ENCODE results near the gene NCAPH2.
"Not testable (repeated sequence)": the region's sequence is repeated elsewhere in the genome, so short reads cannot be mapped to it uniquely, and the experiment has no call there.

Gene NCAPH2

DNA sequence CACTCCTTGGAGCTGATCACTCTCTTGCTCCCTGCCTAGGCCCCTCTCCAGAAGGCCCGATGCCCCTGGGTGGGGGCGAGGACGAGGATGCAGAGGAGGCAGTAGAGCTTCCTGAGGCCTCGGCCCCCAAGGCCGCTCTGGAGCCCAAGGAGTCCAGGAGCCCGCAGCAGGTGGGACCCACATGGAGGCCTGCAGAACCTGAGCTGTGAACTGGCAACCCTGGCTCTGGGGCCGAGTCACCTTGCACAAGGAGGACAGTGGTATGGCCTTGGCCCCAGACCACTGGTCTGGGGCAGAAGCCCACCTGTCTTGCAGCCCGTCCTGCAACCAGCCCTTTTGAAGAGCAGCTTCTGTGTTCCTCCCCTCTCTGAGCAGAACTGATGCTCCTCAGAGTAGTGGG lies 11.1 kb downstream of the NCAPH2 start:
- TF ChIP-seq, protein P1, sequence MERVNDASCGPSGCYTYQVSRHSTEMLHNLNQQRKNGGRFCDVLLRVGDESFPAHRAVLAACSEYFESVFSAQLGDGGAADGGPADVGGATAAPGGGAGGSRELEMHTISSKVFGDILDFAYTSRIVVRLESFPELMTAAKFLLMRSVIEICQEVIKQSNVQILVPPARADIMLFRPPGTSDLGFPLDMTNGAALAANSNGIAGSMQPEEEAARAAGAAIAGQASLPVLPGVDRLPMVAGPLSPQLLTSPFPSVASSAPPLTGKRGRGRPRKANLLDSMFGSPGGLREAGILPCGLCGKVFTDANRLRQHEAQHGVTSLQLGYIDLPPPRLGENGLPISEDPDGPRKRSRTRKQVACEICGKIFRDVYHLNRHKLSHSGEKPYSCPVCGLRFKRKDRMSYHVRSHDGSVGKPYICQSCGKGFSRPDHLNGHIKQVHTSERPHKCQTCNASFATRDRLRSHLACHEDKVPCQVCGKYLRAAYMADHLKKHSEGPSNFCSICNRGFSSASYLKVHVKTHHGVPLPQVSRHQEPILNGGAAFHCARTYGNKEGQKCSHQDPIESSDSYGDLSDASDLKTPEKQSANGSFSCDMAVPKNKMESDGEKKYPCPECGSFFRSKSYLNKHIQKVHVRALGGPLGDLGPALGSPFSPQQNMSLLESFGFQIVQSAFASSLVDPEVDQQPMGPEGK (CRISPR knock-in tag; IDR thresholded peaks at IDR 0.05; ENCODE audit: borderline replicate concordance) = no peak
- TF ChIP-seq PPARA (CRISPR knock-in tag; IDR thresholded peaks at IDR 0.05; ENCODE audit: borderline replicate concordance) = no peak
- TF ChIP-seq TOX (CRISPR knock-in tag; IDR thresholded peaks at IDR 0.05; ENCODE audit: borderline replicate concordance) = no peak
- no peak for TF ChIP-seq ISL1 (CRISPR knock-in tag; IDR thresholded peaks at IDR 0.05)
- TF ChIP-seq ZNF70 (CRISPR knock-in tag; IDR thresholded peaks at IDR 0.05) = no peak
- no peak for TF ChIP-seq GLIS3 (CRISPR knock-in tag; IDR thresholded peaks at IDR 0.05)
- TF ChIP-seq TSHZ2 (CRISPR knock-in tag; IDR thresholded peaks at IDR 0.05) = no peak
- TF ChIP-seq SNAI2 (CRISPR knock-in tag; IDR thresholded peaks at IDR 0.05) = no peak
- TF ChIP-seq ARNTL (CRISPR knock-in tag; IDR thresholded peaks at IDR 0.05; ENCODE audit: borderline replicate concordance, low read depth) = no peak
- TF ChIP-seq OSR1 (CRISPR knock-in tag; IDR thresholded peaks at IDR 0.05) = no peak
- TF ChIP-seq CSDC2 (CRISPR knock-in tag; IDR thresholded peaks at IDR 0.05) = no peak
- no peak for TF ChIP-seq ZFP30 (CRISPR knock-in tag; IDR thresholded peaks at IDR 0.05)
- TF ChIP-seq CSRNP3 (CRISPR knock-in tag; IDR thresholded peaks at IDR 0.05) = no peak
- no peak for TF ChIP-seq ZNF565 (CRISPR knock-in tag; conservative IDR thresholded peaks at IDR 0.05; ENCODE audit: low read depth)
- no peak for TF ChIP-seq ZFP3 (CRISPR knock-in tag; IDR thresholded peaks at IDR 0.05)
- TF ChIP-seq ESRRG (CRISPR knock-in tag; IDR thresholded peaks at IDR 0.05) = no peak
- no peak for TF ChIP-seq TCF4 (CRISPR knock-in tag; IDR thresholded peaks at IDR 0.05; ENCODE audit: borderline replicate concordance)
- no peak for TF ChIP-seq CREB5 (CRISPR knock-in tag; IDR thresholded peaks at IDR 0.05; ENCODE audit: low read depth)
- TF ChIP-seq, protein P2, sequence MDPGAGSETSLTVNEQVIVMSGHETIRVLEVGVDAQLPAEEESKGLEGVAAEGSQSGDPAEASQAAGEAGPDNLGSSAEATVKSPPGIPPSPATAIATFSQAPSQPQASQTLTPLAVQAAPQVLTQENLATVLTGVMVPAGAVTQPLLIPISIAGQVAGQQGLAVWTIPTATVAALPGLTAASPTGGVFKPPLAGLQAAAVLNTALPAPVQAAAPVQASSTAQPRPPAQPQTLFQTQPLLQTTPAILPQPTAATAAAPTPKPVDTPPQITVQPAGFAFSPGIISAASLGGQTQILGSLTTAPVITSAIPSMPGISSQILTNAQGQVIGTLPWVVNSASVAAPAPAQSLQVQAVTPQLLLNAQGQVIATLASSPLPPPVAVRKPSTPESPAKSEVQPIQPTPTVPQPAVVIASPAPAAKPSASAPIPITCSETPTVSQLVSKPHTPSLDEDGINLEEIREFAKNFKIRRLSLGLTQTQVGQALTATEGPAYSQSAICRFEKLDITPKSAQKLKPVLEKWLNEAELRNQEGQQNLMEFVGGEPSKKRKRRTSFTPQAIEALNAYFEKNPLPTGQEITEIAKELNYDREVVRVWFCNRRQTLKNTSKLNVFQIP (CRISPR knock-in tag; IDR thresholded peaks at IDR 0.05; ENCODE audit: borderline replicate concordance, low read depth) = no peak
- no peak for TF ChIP-seq BACH2 (CRISPR knock-in tag; IDR thresholded peaks at IDR 0.05; ENCODE audit: borderline replicate concordance)
- no peak for ATAC-seq

DNA sequence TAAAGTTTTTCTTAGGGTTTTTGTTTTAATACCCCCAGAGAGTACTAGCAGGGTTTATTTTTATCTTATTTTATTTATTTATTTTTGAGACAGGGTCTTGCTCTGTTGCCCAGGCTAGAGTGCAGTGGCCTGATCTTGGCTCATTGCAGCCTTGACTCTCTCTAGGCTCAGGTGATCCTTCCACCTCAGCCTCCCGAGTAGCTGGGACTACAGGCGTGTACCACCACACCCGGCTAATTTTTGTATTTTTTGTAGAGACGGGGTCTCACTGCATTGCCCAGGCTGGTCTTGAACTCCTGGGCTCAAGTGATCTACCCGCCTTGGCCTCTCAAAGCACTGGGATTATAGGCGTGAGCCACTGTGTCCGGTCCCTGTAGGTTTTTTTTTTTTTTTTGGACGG lies 12.2 kb downstream of the NCAPH2 start:
- ATAC-seq = not testable (repeated sequence)

GRCh38 chr22:50520826-50521453 lies 12.9 kb downstream of the NCAPH2 start:
- ATAC-seq = no peak
- TF ChIP-seq ISL1 (CRISPR knock-in tag; IDR thresholded peaks at IDR 0.05) = no peak
- no peak for TF ChIP-seq ZFP30 (CRISPR knock-in tag; IDR thresholded peaks at IDR 0.05)
- TF ChIP-seq OSR1 (CRISPR knock-in tag; IDR thresholded peaks at IDR 0.05) = no peak
- TF ChIP-seq ZNF8 (CRISPR knock-in tag; IDR thresholded peaks at IDR 0.05) = no peak
- TF ChIP-seq CSRNP3 (CRISPR knock-in tag; IDR thresholded peaks at IDR 0.05) = no peak
- TF ChIP-seq ARNTL (CRISPR knock-in tag; IDR thresholded peaks at IDR 0.05; ENCODE audit: borderline replicate concordance, low read depth) = no peak
- no peak for TF ChIP-seq TSHZ2 (CRISPR knock-in tag; IDR thresholded peaks at IDR 0.05)
- TF ChIP-seq ZNF70 (CRISPR knock-in tag; IDR thresholded peaks at IDR 0.05) = no peak
- TF ChIP-seq ESRRG (CRISPR knock-in tag; IDR thresholded peaks at IDR 0.05) = no peak
- TF ChIP-seq, protein P2 (CRISPR knock-in tag; IDR thresholded peaks at IDR 0.05; ENCODE audit: borderline replicate concordance, low read depth) = no peak
- TF ChIP-seq TOX (CRISPR knock-in tag; IDR thresholded peaks at IDR 0.05; ENCODE audit: borderline replicate concordance) = no peak
- no peak for TF ChIP-seq TCF4 (CRISPR knock-in tag; IDR thresholded peaks at IDR 0.05; ENCODE audit: borderline replicate concordance)

Measured in SK-N-SH treated with all-trans-retinoic acid at 6 μM for 48 hours (cell line).